PFSK-1 (cell line): ENCODE results near the gene SLCO6A1.

Source experiments
- FOXP2 ChIP-seq: optimal IDR thresholded peaks from 2 replicates; pipeline ENCODE3; 2011; ENCODE audit warnings: borderline replicate concordance, control low read depth, inconsistent platforms; ENCODE audit not compliant: insufficient read depth; ENCODE audit errors: extremely low read length, extremely low read depth
- POLR2AphosphoS5 ChIP-seq: IDR thresholded peaks from 2 replicates; pipeline ENCODE4 v1.6.1; 2012; ENCODE audit warnings: low read depth, mild to moderate bottlenecking, control low read depth, low read length, moderate library complexity
- SIN3A ChIP-seq: IDR thresholded peaks from 2 replicates; pipeline ENCODE4 v1.6.1; 2012; ENCODE audit warnings: mild to moderate bottlenecking, low read length, moderate library complexity, borderline replicate concordance; ENCODE audit not compliant: insufficient read depth
- TAF1 ChIP-seq: IDR thresholded peaks from 2 replicates; pipeline ENCODE4 v1.6.1; 2012; ENCODE audit warnings: low read length, control low read depth, borderline replicate concordance; ENCODE audit not compliant: insufficient read depth
- TF ChIP-seq, protein P1 (sequence below), 2 experiments: IDR thresholded peaks; 2 replicates each; pipeline versions ENCODE4 v1.6.1 to v1.8.0; 2011 to 2012; ENCODE audit warnings: low read depth in 2 of 2, low read length in 2 of 2, control low read depth in 1 of 2, inconsistent platforms in 1 of 2, mild to moderate bottlenecking in 1 of 2, moderate library complexity in 1 of 2; ENCODE audit not compliant: insufficient read depth in 1 of 2

The SLCO6A1 gene

DNA sequence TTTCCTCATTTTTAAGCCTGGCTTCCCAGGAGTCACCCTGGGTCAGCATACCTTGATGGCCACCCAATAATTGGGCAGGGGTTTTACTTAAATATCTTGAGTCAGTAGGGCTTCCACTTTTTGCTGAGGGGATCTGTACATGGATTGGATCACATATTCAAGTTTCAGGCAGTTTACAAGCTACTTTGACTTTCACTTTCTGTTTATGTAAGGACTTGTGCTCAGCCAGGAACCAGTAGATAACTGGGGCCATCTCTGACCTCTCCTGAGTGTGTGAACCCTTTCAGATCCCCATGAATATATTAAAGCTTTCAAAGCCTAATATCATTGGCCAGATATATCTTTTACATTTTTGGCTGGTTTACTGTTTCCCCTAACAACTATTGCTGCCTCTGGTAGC, 45.1 kb downstream of the SLCO6A1 start:
- TF ChIP-seq, protein P1, sequence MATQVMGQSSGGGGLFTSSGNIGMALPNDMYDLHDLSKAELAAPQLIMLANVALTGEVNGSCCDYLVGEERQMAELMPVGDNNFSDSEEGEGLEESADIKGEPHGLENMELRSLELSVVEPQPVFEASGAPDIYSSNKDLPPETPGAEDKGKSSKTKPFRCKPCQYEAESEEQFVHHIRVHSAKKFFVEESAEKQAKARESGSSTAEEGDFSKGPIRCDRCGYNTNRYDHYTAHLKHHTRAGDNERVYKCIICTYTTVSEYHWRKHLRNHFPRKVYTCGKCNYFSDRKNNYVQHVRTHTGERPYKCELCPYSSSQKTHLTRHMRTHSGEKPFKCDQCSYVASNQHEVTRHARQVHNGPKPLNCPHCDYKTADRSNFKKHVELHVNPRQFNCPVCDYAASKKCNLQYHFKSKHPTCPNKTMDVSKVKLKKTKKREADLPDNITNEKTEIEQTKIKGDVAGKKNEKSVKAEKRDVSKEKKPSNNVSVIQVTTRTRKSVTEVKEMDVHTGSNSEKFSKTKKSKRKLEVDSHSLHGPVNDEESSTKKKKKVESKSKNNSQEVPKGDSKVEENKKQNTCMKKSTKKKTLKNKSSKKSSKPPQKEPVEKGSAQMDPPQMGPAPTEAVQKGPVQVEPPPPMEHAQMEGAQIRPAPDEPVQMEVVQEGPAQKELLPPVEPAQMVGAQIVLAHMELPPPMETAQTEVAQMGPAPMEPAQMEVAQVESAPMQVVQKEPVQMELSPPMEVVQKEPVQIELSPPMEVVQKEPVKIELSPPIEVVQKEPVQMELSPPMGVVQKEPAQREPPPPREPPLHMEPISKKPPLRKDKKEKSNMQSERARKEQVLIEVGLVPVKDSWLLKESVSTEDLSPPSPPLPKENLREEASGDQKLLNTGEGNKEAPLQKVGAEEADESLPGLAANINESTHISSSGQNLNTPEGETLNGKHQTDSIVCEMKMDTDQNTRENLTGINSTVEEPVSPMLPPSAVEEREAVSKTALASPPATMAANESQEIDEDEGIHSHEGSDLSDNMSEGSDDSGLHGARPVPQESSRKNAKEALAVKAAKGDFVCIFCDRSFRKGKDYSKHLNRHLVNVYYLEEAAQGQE (IDR thresholded peaks at IDR 0.05; ENCODE audit: insufficient read depth in 1 of 2, low read depth in 2 of 2, low read length in 2 of 2): no peak
- TF ChIP-seq TAF1: no peak
- no peak for TF ChIP-seq POLR2AphosphoS5
- TF ChIP-seq SIN3A: no peak
- no peak for TF ChIP-seq FOXP2

DNA sequence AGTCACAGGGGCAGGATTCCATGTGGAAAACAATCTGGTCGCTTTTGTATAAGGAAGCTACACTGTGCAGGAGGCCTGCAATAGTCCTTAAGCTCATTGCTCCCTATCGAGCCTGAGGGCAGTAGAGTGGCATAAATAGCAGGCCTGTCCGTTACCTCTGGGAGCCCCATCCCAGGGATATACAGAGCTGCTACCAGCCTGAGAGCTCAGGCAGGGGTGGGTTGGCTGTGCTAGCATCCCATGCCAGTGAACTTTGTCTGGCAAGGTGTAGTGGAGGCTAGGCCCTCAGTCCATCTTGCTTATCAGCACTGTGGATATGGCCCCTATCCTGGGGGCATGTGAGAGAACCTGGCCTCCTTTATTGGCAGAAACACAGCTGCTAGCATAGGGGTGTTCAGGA, 47.7 kb downstream of the SLCO6A1 start:
- TF ChIP-seq, protein P1 (IDR thresholded peaks at IDR 0.05; ENCODE audit: insufficient read depth in 1 of 2, low read depth in 2 of 2, low read length in 2 of 2): no peak
- TF ChIP-seq TAF1 (no peak), SIN3A (no peak), FOXP2 (no peak), POLR2AphosphoS5 (no peak)

DNA sequence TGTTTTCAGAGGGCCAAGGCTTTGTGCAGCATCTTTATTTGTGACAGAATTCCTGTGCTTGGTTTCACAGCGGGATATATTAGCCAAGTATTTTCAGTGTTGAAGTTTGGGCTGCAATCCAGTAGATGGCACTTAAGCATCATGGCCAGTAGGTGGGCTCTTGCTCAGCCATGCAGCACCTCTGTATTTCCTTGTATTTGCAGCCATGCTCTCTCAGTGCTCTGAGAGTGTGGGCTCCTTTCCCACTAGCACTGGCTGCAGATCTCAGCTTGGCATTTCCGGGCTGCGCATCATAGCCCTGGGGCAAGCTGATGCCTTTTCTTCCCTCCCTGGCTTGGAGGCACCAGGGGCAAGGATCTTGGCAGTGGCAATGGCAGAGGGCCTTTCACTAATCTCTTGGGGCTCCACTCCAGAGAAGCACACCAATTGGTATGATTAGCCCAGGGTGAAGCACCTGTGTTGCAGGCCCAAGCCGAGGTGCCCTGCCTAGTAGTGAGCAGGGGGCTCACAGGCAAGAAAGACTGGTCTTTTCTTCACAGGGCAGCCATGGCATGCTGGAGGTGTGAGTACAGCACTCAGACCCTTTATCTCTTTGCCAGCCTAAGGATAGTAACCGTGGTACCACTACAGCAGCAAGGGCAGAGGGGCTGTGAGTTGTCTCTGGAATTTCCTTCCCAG, 48.3 kb downstream of the SLCO6A1 start:
- TF ChIP-seq TAF1 (no peak), FOXP2 (no peak), SIN3A (no peak), POLR2AphosphoS5 (no peak)
- TF ChIP-seq, protein P1 (IDR thresholded peaks at IDR 0.05; ENCODE audit: insufficient read depth in 1 of 2, low read depth in 2 of 2, low read length in 2 of 2): no peak

DNA sequence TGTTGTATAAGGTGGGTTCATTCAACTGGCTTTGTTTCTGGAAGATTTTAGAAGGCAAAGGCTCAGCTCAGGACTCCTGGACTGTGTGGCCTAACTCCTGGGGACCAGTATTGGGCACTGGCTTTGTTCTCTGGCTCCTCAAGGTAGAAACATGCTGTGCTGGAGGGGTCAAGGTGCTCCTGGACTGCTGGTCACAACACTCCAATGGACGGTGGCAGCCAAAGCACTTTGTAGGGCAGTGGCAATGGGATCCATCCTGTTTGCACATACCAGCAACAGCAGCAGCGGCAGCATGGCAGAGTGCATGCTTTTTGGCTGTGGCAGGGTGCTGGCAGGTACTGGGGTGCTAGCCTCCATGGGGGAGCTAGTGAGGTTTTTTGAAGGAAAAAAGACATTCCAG, 65.3 kb downstream of the SLCO6A1 start:
- no peak for TF ChIP-seq FOXP2
- TF ChIP-seq, protein P1 (IDR thresholded peaks at IDR 0.05; ENCODE audit: insufficient read depth in 1 of 2, low read depth in 2 of 2, low read length in 2 of 2): no peak
- no peak for TF ChIP-seq TAF1
- TF ChIP-seq POLR2AphosphoS5: no peak
- no peak for TF ChIP-seq SIN3A
